ENCODE data around the gene THOP1.

DNA sequence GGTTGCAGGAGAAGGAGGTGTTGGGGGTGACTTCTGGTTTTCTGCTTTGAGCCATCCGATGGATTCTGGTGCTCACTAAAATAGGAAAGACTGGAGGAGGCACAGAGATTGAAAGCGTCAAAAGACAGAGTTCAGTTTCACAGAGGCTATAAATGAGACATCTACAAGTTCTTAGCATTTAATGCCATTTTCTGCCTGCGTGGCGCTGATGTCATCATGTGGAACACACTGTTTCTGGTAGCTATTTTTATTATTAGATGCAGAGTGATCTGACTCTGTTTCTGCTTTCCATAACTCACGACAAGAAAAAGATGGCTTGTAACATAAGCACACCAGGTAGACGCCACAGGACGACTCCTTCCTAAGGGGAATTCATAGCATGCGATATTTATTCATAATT, 42.2 kb upstream of the THOP1 start:
- TF ChIP-seq, protein P1, sequence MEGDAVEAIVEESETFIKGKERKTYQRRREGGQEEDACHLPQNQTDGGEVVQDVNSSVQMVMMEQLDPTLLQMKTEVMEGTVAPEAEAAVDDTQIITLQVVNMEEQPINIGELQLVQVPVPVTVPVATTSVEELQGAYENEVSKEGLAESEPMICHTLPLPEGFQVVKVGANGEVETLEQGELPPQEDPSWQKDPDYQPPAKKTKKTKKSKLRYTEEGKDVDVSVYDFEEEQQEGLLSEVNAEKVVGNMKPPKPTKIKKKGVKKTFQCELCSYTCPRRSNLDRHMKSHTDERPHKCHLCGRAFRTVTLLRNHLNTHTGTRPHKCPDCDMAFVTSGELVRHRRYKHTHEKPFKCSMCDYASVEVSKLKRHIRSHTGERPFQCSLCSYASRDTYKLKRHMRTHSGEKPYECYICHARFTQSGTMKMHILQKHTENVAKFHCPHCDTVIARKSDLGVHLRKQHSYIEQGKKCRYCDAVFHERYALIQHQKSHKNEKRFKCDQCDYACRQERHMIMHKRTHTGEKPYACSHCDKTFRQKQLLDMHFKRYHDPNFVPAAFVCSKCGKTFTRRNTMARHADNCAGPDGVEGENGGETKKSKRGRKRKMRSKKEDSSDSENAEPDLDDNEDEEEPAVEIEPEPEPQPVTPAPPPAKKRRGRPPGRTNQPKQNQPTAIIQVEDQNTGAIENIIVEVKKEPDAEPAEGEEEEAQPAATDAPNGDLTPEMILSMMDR (IDR thresholded peaks at IDR 0.05) = no peak
- no peak for TF ChIP-seq POLR2A (IDR thresholded peaks at IDR 0.05)

Data from esophagus squamous epithelium (tissue), 4 donors.